SK-N-MC (cell line): Measurements from ENCODE around the gene TUBB2B.

Experiments
- EZH2 ChIP-seq: fragments of 200-600 bp; sonication (generic); IDR thresholded peaks from one replicate; pipeline ENCODE4 v1.6.1; 2017; ENCODE audit warnings: antibody characterized with exemption
- FOXP2 ChIP-seq: optimal IDR thresholded peaks from 2 replicates; pipeline ENCODE3; 2011; ENCODE audit warnings: mild to moderate bottlenecking, moderate library complexity; ENCODE audit not compliant: insufficient read depth; ENCODE audit errors: extremely low read length, control extremely low read depth
- POLR2AphosphoS5 ChIP-seq: IDR thresholded peaks from 2 replicates; pipeline ENCODE4 v1.6.1; 2012; ENCODE audit warnings: mild to moderate bottlenecking, low read depth, low read length, borderline replicate concordance

DNA sequence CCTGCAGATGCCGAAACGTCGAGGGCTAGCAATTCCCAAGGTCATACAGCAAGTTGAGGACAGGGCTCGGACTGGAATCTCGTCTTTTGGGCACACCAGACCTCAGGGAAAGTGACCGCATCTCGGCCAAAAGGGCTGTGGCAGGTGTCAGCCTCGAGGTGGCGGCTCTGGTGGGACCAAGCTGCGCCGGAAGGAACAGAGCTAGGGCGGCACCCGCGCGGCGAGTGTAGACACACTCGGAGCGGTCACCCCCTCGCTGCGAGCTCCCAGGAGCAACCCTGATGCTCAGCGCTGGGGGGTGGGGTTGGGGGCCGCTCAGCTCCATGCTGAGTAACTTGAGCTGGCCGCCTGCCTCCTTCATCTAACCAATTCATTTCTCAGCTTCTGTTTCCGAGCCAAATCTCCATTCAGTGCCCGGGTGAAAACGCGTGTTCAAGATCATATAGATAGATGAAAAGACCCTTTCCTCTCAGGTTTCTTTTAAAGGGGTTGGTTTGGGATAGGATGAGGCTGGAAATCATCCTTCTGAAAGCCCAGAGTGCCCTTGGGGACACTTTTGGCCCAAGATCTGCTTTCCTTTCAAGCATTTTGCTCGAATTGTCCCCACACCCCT, 2.2 kb upstream of the TUBB2B start:
- no peak for TF ChIP-seq EZH2
- no peak for TF ChIP-seq POLR2AphosphoS5
- TF ChIP-seq FOXP2: no peak
